HG03354 (cell line): ENCODE results near the gene SANBR.

Experiments
- ATAC-seq: cut with Tn5 transposase; IDR thresholded peaks from one replicate; pipeline ENCODE4 v1.9.1; 2021; ENCODE audit warnings: mild to moderate bottlenecking; ENCODE audit not compliant: unreplicated experiment, poor library complexity, severe bottlenecking

The SANBR gene

GRCh38 chr2:61085883-61086282 lies 20.2 kb downstream of the SANBR start:
- no peak for ATAC-seq

DNA sequence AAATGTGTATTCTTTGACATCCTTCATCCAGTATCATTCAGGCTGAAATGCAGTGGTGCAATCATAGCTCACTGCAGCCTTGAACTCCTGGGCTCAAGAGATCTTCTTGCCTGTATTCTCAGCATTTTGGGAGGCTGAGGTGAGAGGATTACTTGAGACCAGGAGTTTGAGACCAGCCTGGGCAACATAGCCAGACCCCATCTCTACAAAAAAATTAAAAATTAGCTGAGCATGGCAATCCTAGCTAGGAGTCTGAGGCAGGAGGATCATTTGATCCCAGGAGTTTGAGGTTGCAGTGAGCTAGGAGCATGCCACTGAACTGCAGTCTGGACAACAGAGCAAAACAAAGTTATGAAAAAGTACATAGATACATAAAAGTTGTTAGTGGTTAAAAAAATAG lies 24.1 kb downstream of the SANBR start:
- ATAC-seq, result no peak

- ATAC-seq, result no peak
These were observed 24.8 kb downstream of the SANBR start for GRCh38 chr2:61090386-61090921.

DNA sequence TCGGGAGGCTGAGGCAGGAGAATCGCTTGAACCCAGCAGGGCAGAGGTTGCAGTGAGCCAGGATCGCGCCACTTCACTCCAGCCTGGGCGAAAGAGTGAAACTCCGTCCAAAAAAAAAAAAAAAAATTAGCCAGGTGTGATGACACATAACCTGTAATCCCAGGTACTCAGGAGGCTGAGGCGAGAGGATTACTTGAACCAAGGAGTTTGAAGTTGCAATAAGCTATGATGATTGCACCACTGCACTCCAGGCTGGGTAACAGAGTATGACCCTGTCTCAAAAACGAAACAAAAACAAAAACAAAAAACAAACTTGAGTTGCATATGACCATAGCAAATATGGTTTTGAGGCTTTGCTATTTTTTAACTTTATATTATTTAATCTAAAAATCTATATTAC lies 25.8 kb downstream of the SANBR start:
- ATAC-seq, result no peak

- ATAC-seq, result no peak
These were observed 30.8 kb downstream of the SANBR start for GRCh38 chr2:61096438-61096837.

DNA sequence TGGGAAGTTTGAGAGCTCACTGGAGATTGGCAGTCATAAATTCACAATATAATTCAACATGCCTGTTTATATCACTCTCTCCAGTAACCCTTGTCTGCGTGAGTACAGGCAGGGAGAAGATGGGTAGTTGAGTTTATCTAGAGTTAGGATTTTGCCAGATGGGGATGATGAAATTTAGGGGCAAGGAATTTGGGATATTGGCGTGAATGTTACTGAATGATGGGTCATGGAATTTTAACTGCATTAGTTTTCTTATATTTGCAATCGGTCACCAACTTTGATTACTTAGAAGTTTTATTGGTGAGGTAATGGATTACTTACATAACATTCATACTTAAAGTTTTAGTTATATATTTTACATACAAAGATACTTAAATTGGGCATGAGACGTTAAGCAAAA lies 35.1 kb downstream of the SANBR start:
- no peak for ATAC-seq

GRCh38 chr2:61109291-61109690 lies 43.6 kb downstream of the SANBR start:
- ATAC-seq, result no peak

DNA sequence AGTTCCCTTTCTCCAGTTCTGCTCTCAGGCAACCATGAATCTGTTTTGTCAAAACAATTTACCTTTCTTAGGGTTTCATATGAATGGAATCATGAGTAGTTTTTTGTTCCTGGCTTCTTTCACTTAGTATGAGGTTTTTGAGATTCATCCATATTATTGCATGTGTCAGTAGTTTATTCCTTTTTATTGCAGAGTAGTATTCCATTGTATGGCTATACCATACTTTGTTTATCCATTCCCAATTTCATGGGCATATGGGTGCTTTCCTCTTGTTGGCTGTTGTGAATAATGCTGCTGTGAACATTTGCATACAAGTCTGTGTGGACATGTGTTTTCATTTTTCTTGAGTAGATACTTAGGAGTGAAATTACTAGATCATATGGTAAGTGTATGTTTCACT lies 46.0 kb downstream of the SANBR start:
- ATAC-seq, result no peak

GRCh38 chr2:61114147-61114546 lies 48.5 kb downstream of the SANBR start:
- ATAC-seq, result no peak
